Endothelial cell (in vitro differentiated cells): Measurements from ENCODE around the gene ZNF576. TPM values are rescaled to one million over a fixed set of nuclear protein-coding genes. Genes with fewer than 3 reads are reported as not detected.

Experiments
- DNase-seq: peaks from one replicate; pipeline ENCODE4 v3.0.0; 2021; ENCODE audit warnings: low spot score
- H3K27ac Mint-ChIP-seq: one replicate; pipeline ENCODE4 v1.8.0; 2021; ENCODE audit warnings: mixed read lengths, inconsistent platforms; ENCODE audit not compliant: unreplicated experiment
- H3K27me3 Mint-ChIP-seq: one replicate; pipeline ENCODE4 v1.8.0; 2021; ENCODE audit warnings: mild to moderate bottlenecking, moderate library complexity, mixed read lengths, inconsistent platforms; ENCODE audit not compliant: unreplicated experiment
- H3K36me3 Mint-ChIP-seq: one replicate; pipeline ENCODE4 v1.8.0; 2021; ENCODE audit warnings: mild to moderate bottlenecking, low read depth, mixed read lengths, inconsistent platforms; ENCODE audit not compliant: unreplicated experiment
- H3K4me1 Mint-ChIP-seq: one replicate; pipeline ENCODE4 v1.8.0; 2021; ENCODE audit warnings: mild to moderate bottlenecking, mixed read lengths, inconsistent platforms; ENCODE audit not compliant: unreplicated experiment
- H3K4me3 Mint-ChIP-seq: one replicate; pipeline ENCODE4 v1.8.0; 2021; ENCODE audit warnings: mild to moderate bottlenecking, mixed read lengths, inconsistent platforms; ENCODE audit not compliant: unreplicated experiment
- H3K9me3 Mint-ChIP-seq: one replicate; pipeline ENCODE4 v1.8.0; 2021; ENCODE audit warnings: mixed read lengths, inconsistent platforms; ENCODE audit not compliant: unreplicated experiment
- CTCF ChIP-seq: fragments of 200-600 bp; sonication (generic); IDR thresholded peaks from one replicate; pipeline ENCODE4 v1.5.0; 2021; ENCODE audit warnings: antibody characterized with exemption; ENCODE audit not compliant: unreplicated experiment
- total RNA-seq: library from RNA; stranded (reverse); fragmentation: NEBNext Ultra II Directional; extraction: Animal tissue kit (Norgen Biotek cat#: 25700); gene quantifications from one replicate; pipeline ENCODE4 v1.2.1, GENCODE V29; 2021; ENCODE audit not compliant: unreplicated experiment

The ZNF576 gene
- total RNA-seq, 1 donor from 2014 or later, result 10.7 TPM

- no peaks in the 10 kb centered on the region for H3K9me3 Mint-ChIP-seq
- peak within 1 kb of the TSS; percentile 99 for H3K27ac Mint-ChIP-seq
- H3K4me1 Mint-ChIP-seq, result peaks cover 26% of the 10 kb centered on the region
- peak; percentile 96 for DNase-seq
- peaks cover 13% of the 10 kb centered on the region for H3K36me3 Mint-ChIP-seq
- H3K4me3 Mint-ChIP-seq, result peak within 1 kb of the TSS; percentile 98
- peaks cover 17% of the 10 kb centered on the region for H3K27me3 Mint-ChIP-seq
- TF ChIP-seq CTCF, result no peak
These were observed 21.0 kb upstream of the ZNF576 start, which contains the start of the genes PINLYP and XRCC1 for GRCh38 chr19:43575156-43575950. Gene PINLYP, plus strand, starts transcription at chr19:43575801. Its CDS starts 1,391 bp downstream, at chr19:43577192. Gene XRCC1, minus strand, starts transcription at chr19:43575527. Its CDS starts 69 bp downstream, at chr19:43575458.

GRCh38 chr19:43575955-43576878 is 20.2 kb upstream of the ZNF576 start:
- H3K9me3 Mint-ChIP-seq, result no peaks in the 10 kb centered on the region
- peaks cover 26% of the 10 kb centered on the region for H3K4me1 Mint-ChIP-seq
- peak overlapping the region; percentile 82 for H3K4me3 Mint-ChIP-seq
- peaks cover 17% of the 10 kb centered on the region for H3K27me3 Mint-ChIP-seq
- H3K36me3 Mint-ChIP-seq, result peaks cover 13% of the 10 kb centered on the region
- no peak for DNase-seq
- peak overlapping the region; percentile 99 for H3K27ac Mint-ChIP-seq
- TF ChIP-seq CTCF, result no peak

- Mint-ChIP-seq H3K9me3 (no peaks in the 10 kb centered on the region), H3K27ac (peak overlapping the region; percentile 9), H3K36me3 (peaks cover 10% of the 10 kb centered on the region), H3K4me1 (peaks cover 30% of the 10 kb centered on the region), H3K27me3 (peaks cover 13% of the 10 kb centered on the region), H3K4me3 (peak overlapping the region; percentile 57)
- no peak for TF ChIP-seq CTCF
- DNase-seq, result no peak
These were observed 17.6 kb upstream of the ZNF576 start for GRCh38 chr19:43578787-43579186.

GRCh38 chr19:43581467-43581866 is 14.9 kb upstream of the ZNF576 start:
- H3K36me3 Mint-ChIP-seq, result peaks cover 8% of the 10 kb centered on the region
- peaks cover 18% of the 10 kb centered on the region for H3K4me1 Mint-ChIP-seq
- no peak for DNase-seq
- no peak overlapping the region for H3K27ac Mint-ChIP-seq
- H3K4me3 Mint-ChIP-seq, result no peak overlapping the region
- H3K27me3 Mint-ChIP-seq, result peaks cover 11% of the 10 kb centered on the region
- TF ChIP-seq CTCF, result no peak
- H3K9me3 Mint-ChIP-seq, result no peaks in the 10 kb centered on the region
